K562 (cell line): Measurements from ENCODE around the gene ISOC1. TPM values are rescaled to one million over a fixed set of nuclear protein-coding genes. Genes with fewer than 3 reads are reported as not detected.

Experiments used
- ATAC-seq: fragments of 200-7000 bp; cut with Tn5 transposase; 3 replicates; pipeline ENCODE4 v1.9.1; 2020; ENCODE audit warnings: moderate library complexity
- BruUV-seq: library from RNA; stranded (reverse); fragments of 400-500 nt; replicated peaks from 2 replicates; lab custom pipeline; 2021; lab: Mats Ljungman, UMichigan
- CTCF ChIA-PET: fragments of 300-600 bp; formaldehyde crosslinking; extraction: SDS; loops from one replicate; lab custom pipeline; 2021; ENCODE audit warnings: low intra/inter-chr PET ratio; lab: Yijun Ruan, JAX
- POLR2A ChIA-PET: fragments of 300-600, 350-650 bp; sonication (Branson Sonifier 250); formaldehyde crosslinking; extraction: SDS; loops from one replicate; lab custom pipeline; 2021; ENCODE audit warnings: antibody characterized with exemption, inconsistent platforms; lab: Yijun Ruan, JAX
- DNase-seq, 4 experiments: peaks; one replicate each; pipeline versions ENCODE4 v3.0.0 to v3.0.0-alpha.2; 2011 to 2018; ENCODE audit warnings: low spot score in 3 of 4, mixed read lengths in 3 of 4; ENCODE audit errors: extremely low read depth in 1 of 4
- FAIRE-seq: peaks from 2 replicates; lab custom pipeline; 2011; peaks lifted over from hg19 to GRCh38; lab: Jason Lieb, UNC
- H2AFZ ChIP-seq: 2 replicates; pipeline ENCODE4 v1.6.0; 2011; ENCODE audit warnings: low read depth, low read length, control low read depth, inconsistent platforms
- H3K27ac ChIP-seq: fragments of 200-600 bp; 3 replicates; pipeline ENCODE4 v1.8.0; 2011; ENCODE audit warnings: low read depth, mild to moderate bottlenecking, control low read depth, inconsistent platforms, low read length, moderate library complexity, mixed read lengths; ENCODE audit errors: extremely low read depth
- H3K27me3 ChIP-seq, 2 experiments: fragments of 300-600 bp in 1 of 2; 2 replicates in 1 of 2; 3 replicates in 1 of 2; pipeline versions ENCODE4 v1.6.0 to v1.8.0; 2011; ENCODE audit warnings: inconsistent platforms in 2 of 2, low read length in 2 of 2, mild to moderate bottlenecking in 1 of 2, mixed read lengths in 1 of 2, moderate library complexity in 1 of 2; ENCODE audit not compliant: control insufficient read depth in 2 of 2, insufficient read depth in 2 of 2
- H3K36me3 ChIP-seq: fragments of 300-600 bp; 3 replicates; pipeline ENCODE4 v1.8.0; 2011; ENCODE audit warnings: mild to moderate bottlenecking, low read length, inconsistent platforms; ENCODE audit not compliant: control insufficient read depth, insufficient read depth
- H3K4me1 ChIP-seq, 2 experiments: fragments of 200-600 bp in 1 of 2; replicated peaks in 1 of 2; 2 replicates in 1 of 2; 3 replicates in 1 of 2; pipeline versions ENCODE4 v1.5.1 to v1.8.0; 2011; ENCODE audit warnings: inconsistent platforms in 2 of 2, low read length in 2 of 2, mild to moderate bottlenecking in 1 of 2, mixed read lengths in 1 of 2, moderate library complexity in 1 of 2; ENCODE audit not compliant: control insufficient read depth in 2 of 2, insufficient read depth in 2 of 2
- H3K4me2 ChIP-seq: 2 replicates; pipeline ENCODE4 v1.6.1; 2011; ENCODE audit warnings: low read length, control low read depth, inconsistent platforms, mixed read lengths; ENCODE audit not compliant: insufficient read depth
- H3K4me3 ChIP-seq: fragments of 200-600 bp; sonication (generic), shearing (Covaris generic); 2 replicates; pipeline ENCODE4 v1.5.1; 2016; ENCODE audit warnings: control low read depth, inconsistent platforms
- H3K79me2 ChIP-seq: fragments of 200-600 bp; 3 replicates; pipeline ENCODE4 v1.8.0; 2011; ENCODE audit warnings: low read length, inconsistent platforms; ENCODE audit not compliant: control insufficient read depth, insufficient read depth
- H3K9ac ChIP-seq, 2 experiments: 2 replicates each; pipeline versions ENCODE4 v1.6.0 to v1.6.1; 2011; ENCODE audit warnings: low read depth in 2 of 2, low read length in 2 of 2, control low read depth in 1 of 2, inconsistent platforms in 1 of 2, mild to moderate bottlenecking in 1 of 2, mixed read lengths in 1 of 2; ENCODE audit not compliant: insufficient read depth in 1 of 2
- H3K9me1 ChIP-seq: one replicate; pipeline ENCODE4 v1.6.0; 2011; ENCODE audit warnings: inconsistent platforms, mild to moderate bottlenecking, low read length, moderate library complexity; ENCODE audit not compliant: control insufficient read depth, insufficient read depth
- H3K9me3 ChIP-seq: replicated peaks from 2 replicates; pipeline ENCODE4 v1.5.1; 2011; ENCODE audit warnings: low read depth, low read length, inconsistent platforms; ENCODE audit not compliant: control insufficient read depth, insufficient read depth
- H4K20me1 ChIP-seq: replicated peaks from 2 replicates; pipeline ENCODE4 v1.6.1; 2011; ENCODE audit warnings: low read length, inconsistent platforms, mixed read lengths; ENCODE audit not compliant: control insufficient read depth, insufficient read depth
- ATF3 ChIP-seq, 2 experiments: fragments of 450-650 bp in 1 of 2; sonication (generic) in 1 of 2; formaldehyde crosslinking in 1 of 2; IDR thresholded peaks in 1 of 2; conservative IDR thresholded peaks in 1 of 2; 2 replicates each; pipeline versions ENCODE4 v1.6.1 to v1.8.1; 2016 to 2023; ENCODE audit warnings: mild to moderate bottlenecking in 2 of 2, moderate library complexity in 2 of 2, inconsistent platforms in 1 of 2, missing genetic modification reagents in 1 of 2
- CEBPG ChIP-seq, 3 experiments: fragments of 200-800 bp in 1 of 3; sonication (Bioruptor generic) in 1 of 3; sonication (generic) in 1 of 3; formaldehyde crosslinking in 1 of 3; IDR thresholded peaks in 2 of 3; conservative IDR thresholded peaks in 1 of 3; 2 replicates each; pipeline versions ENCODE4 v1.6.1 to v1.8.0; 2016 to 2022; ENCODE audit warnings: missing compliant biosample characterization in 2 of 3, missing genetic modification characterization in 2 of 3, mild to moderate bottlenecking in 1 of 3, missing genetic modification reagents in 1 of 3
- CREM ChIP-seq: IDR thresholded peaks from 2 replicates; pipeline ENCODE4 v1.6.1; 2014; ENCODE audit warnings: antibody characterized with exemption, low read depth
- E2F3 ChIP-seq: fragments of 250-450 bp; sonication (Bioruptor Pico); IDR thresholded peaks from 2 replicates; pipeline ENCODE4 v1.4.0; 2020; ENCODE audit warnings: mild to moderate bottlenecking
- E2F5 ChIP-seq: sonication (generic); formaldehyde crosslinking; IDR thresholded peaks from 2 replicates; pipeline ENCODE4 v1.8.0; 2022; ENCODE audit warnings: mild to moderate bottlenecking, missing genetic modification reagents
- NCOA6 ChIP-seq: fragments of 450-650 bp; IDR thresholded peaks from 2 replicates; pipeline ENCODE4 v1.6.1; 2017; ENCODE audit warnings: mild to moderate bottlenecking
- PCBP2 ChIP-seq: fragments of 200-400 bp; formaldehyde crosslinking; IDR thresholded peaks from 2 replicates; pipeline ENCODE4 v1.6.1; 2018; ENCODE audit warnings: low read length, low read depth, mild to moderate bottlenecking, moderate library complexity; ENCODE audit not compliant: poor library complexity, severe bottlenecking
- POU5F1 ChIP-seq: fragments of 150-350 bp; IDR thresholded peaks from 2 replicates; pipeline ENCODE4 v1.6.1; 2014; ENCODE audit warnings: borderline replicate concordance, low read length, low read depth, mild to moderate bottlenecking; ENCODE audit not compliant: partially characterized antibody
- RCOR1 ChIP-seq, 2 experiments: IDR thresholded peaks; 2 replicates each; pipeline ENCODE4 v1.6.1; 2012; ENCODE audit warnings: low read depth in 2 of 2, low read length in 2 of 2, borderline replicate concordance in 1 of 2, improper control_type of control experiment in 1 of 2
- SRSF7 ChIP-seq: fragments of 200-400 bp; formaldehyde crosslinking; optimal IDR thresholded peaks from 2 replicates; pipeline ENCODE3; 2017; ENCODE audit warnings: mild to moderate bottlenecking, low read depth, low read length
- TCF3 ChIP-seq: sonication (generic); formaldehyde crosslinking; IDR thresholded peaks from 2 replicates; pipeline ENCODE4 v1.4.0; 2020; ENCODE audit warnings: mild to moderate bottlenecking, missing genetic modification reagents
- TRIM25 ChIP-seq: fragments of 450-650 bp; IDR thresholded peaks from 2 replicates; pipeline ENCODE4 v1.7.0; 2016; ENCODE audit warnings: borderline replicate concordance
- TRIM28 ChIP-seq: fragments of 450-650 bp; IDR thresholded peaks from 2 replicates; pipeline ENCODE4 v1.6.1; 2017
- ZNF184 ChIP-seq: sonication (generic); formaldehyde crosslinking; IDR thresholded peaks from 2 replicates; pipeline ENCODE4 v1.5.0; 2020; ENCODE audit warnings: missing genetic modification reagents
- ZNF24 ChIP-seq: fragments of 450-650 bp; IDR thresholded peaks from 2 replicates; pipeline ENCODE4 v1.6.1; 2016
- WGBS: fragments of 100-300 bp; shearing (Covaris generic); methylation state at CpG from one replicate; pipeline ENCODE4 v1.1.6; 2016; ENCODE audit warnings: low coverage, mixed read lengths; ENCODE audit not compliant: insufficient coverage; ENCODE audit errors: missing lambda C conversion rate; 5-methylcytosine and 5-hydroxymethylcytosine counted together
- in situ Hi-C: fragments of 300-500 bp; cut with MboI; formaldehyde crosslinking; loops from 4 replicates; pipeline ENCODE4 v1.15.0; 2018; ENCODE audit warnings: inconsistent platforms, mixed read lengths
- intact Hi-C: fragments of 100-400 bp; cut with micrococcal nuclease; formaldehyde crosslinking; loops from 2 replicates; pipeline ENCODE4 v1.14.2; 2022
- polyA plus RNA-seq, 8 experiments: library from polyadenylated mRNA; depleted of rRNA in 4 of 8; stranded (reverse) in 5 of 8; unstranded in 3 of 8; fragments of >200 nt; fragmentation: Nextera tagmentation in 2 of 8; fragmentation: Illumina TruSeq in 1 of 8; extraction: Ambion mirVana in 2 of 8; extraction: Trizol in 1 of 8; gene quantifications; 2 replicates each; pipeline versions ENCODE4 v1.2.1 to v1.2.3, GENCODE V29; 2011 to 2014; ENCODE audit warnings: inconsistent platforms in 1 of 8, missing spikeins in 1 of 8
- total RNA-seq, 7 experiments: library from RNA; depleted of rRNA in 6 of 7; stranded (reverse); fragments of >200 nt in 6 of 7; fragmentation: Illumina TruSeq in 2 of 7; extraction: Trizol in 2 of 7; gene quantifications; 2 replicates each; pipeline versions ENCODE4 v1.2.1 to v1.2.3, GENCODE V29; 2011 to 2021; ENCODE audit warnings: low replicate concordance in 1 of 7
- TF ChIP-seq, protein P1 (sequence below): fragments of 450-650 bp; formaldehyde crosslinking; IDR thresholded peaks from 2 replicates; pipeline ENCODE4 v1.4.0; 2022; ENCODE audit warnings: mild to moderate bottlenecking, moderate library complexity
- TF ChIP-seq, protein P2 (sequence below): sonication (generic); formaldehyde crosslinking; IDR thresholded peaks from 2 replicates; pipeline ENCODE4 v1.8.0; 2022; ENCODE audit warnings: mild to moderate bottlenecking, low read depth, missing genetic modification reagents

ISOC1 gene
- total and polyA plus RNA-seq, 9 of the 15 experiments (the other 6 are each of a cell fraction or from before 2014, with no cell fraction given) = 14.0 to 67.9 (median 51.3) TPM

GRCh38 chr5:129074903-129075302, 19.6 kb upstream of the ISOC1 start:
- intact Hi-C loops = no loop called here
- WGBS = 34% methylated on average over 4 of the region's 4 CpGs
- BruUV-seq = no TSS peak
- ATAC-seq (no peak), DNase-seq (no peak), FAIRE-seq (no peak)
- peak overlapping the region; percentile 14; the same call in 1 of the 2 replicates for H2AFZ ChIP-seq
- ChIA-PET CTCF (no interaction called here), POLR2A (interaction anchor here (1.2 kb wide), 1 partner anchor 21 kb away, joined by 3 read pairs; no protein-coding TSS in a partner anchor)
- in situ Hi-C loops = loop anchor here (5.0 to 25.0 kb wide), 2 partner anchors 93 to 1538 kb away; no protein-coding TSS in a partner anchor
- H3K4me2 ChIP-seq = no peak overlapping the region
- H3K36me3 ChIP-seq = no peaks in the 10 kb centered on the region
- no peaks in the 10 kb centered on the region for H3K27me3 ChIP-seq
- H3K9ac ChIP-seq = no peak overlapping the region
- H3K9me1 ChIP-seq = no peaks in the 10 kb centered on the region
- no peaks in the 10 kb centered on the region for H3K9me3 ChIP-seq
- no peak overlapping the region for H3K4me3 ChIP-seq
- no peak overlapping the region for H3K27ac ChIP-seq
- H3K4me1 ChIP-seq = peaks cover 0 to 21% of the 10 kb centered on the region in 2 experiments; a peak in 3 of 5 replicates
- H4K20me1 ChIP-seq = no peaks in the 10 kb centered on the region
- no peaks in the 10 kb centered on the region for H3K79me2 ChIP-seq
- no peak for TF ChIP-seq NCOA6
- TF ChIP-seq ATF3 (IDR thresholded peaks at IDR 0.05) = peak; percentile 52; the same call in 1 of the 2 replicates
- no peak for TF ChIP-seq ATF3 (CRISPR knock-in tag; conservative IDR thresholded peaks at IDR 0.05)
- TF ChIP-seq E2F3 (CRISPR knock-in tag) = no peak
- no peak for TF ChIP-seq TRIM25
- no peak for TF ChIP-seq RCOR1 (IDR thresholded peaks at IDR 0.05; ENCODE audit: borderline replicate concordance in 1 of 2, low read depth in 2 of 2, low read length in 2 of 2)
- no peak for TF ChIP-seq CREM
- no peak for TF ChIP-seq PCBP2
- TF ChIP-seq TRIM28 = no peak
- no peak for TF ChIP-seq E2F5 (CRISPR knock-in tag)
- no peak for TF ChIP-seq TCF3 (CRISPR knock-in tag)
- TF ChIP-seq, protein P1, sequence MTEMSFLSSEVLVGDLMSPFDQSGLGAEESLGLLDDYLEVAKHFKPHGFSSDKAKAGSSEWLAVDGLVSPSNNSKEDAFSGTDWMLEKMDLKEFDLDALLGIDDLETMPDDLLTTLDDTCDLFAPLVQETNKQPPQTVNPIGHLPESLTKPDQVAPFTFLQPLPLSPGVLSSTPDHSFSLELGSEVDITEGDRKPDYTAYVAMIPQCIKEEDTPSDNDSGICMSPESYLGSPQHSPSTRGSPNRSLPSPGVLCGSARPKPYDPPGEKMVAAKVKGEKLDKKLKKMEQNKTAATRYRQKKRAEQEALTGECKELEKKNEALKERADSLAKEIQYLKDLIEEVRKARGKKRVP = no peak
- TF ChIP-seq, protein P2, sequence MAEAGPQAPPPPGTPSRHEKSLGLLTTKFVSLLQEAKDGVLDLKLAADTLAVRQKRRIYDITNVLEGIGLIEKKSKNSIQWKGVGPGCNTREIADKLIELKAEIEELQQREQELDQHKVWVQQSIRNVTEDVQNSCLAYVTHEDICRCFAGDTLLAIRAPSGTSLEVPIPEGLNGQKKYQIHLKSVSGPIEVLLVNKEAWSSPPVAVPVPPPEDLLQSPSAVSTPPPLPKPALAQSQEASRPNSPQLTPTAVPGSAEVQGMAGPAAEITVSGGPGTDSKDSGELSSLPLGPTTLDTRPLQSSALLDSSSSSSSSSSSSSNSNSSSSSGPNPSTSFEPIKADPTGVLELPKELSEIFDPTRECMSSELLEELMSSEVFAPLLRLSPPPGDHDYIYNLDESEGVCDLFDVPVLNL = no peak
- no peak for TF ChIP-seq CEBPG (CRISPR knock-in tag; IDR thresholded peaks at IDR 0.05)
- TF ChIP-seq CEBPG (tag; conservative IDR thresholded peaks at IDR 0.05 in 1 of 2, IDR thresholded peaks at IDR 0.05 in 1 of 2) = peak in 1 of 2 experiments; percentile 41; a peak in 1 of 4 replicates
- no peak for TF ChIP-seq ZNF24
- TF ChIP-seq POU5F1 = no peak
- no peak for TF ChIP-seq SRSF7
- TF ChIP-seq ZNF184 (CRISPR knock-in tag) = no peak
